Measurements from ENCODE around the gene MANSC1.
"Not testable (repeated sequence)": the region's sequence is repeated elsewhere in the genome, so short reads cannot be mapped to it uniquely, and the experiment has no call there.

Gene MANSC1

DNA sequence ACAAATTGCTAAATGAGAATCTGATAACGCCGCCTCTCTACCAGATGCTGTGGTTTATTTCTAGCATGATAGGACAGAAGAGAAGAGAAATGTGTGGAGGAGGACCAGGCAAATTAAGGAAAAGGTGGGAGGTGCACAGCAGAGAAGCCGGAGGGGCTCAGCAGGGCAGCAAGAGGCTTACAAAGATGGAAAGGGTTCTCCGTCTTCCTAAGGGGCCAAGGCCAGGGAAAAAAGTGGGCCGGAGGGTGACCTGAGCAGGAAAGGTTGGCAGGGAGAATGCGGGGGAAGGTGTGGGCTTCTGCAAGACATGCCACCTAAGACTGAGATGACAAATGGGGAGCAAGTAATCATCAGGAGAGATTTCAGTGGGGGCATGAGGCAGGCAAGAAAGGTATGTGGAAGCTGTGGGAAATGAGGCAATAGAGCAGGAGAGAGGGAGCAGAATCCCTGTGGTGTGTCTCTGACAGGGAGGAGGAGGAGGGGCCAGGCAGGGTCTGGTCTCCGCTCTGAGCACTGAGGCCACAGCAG lies 18.7 kb downstream of the MANSC1 start:
- in situ Hi-C loops (cut with MboI; ENCODE audit: low sequenced_read_pairs) = no loop called here

DNA sequence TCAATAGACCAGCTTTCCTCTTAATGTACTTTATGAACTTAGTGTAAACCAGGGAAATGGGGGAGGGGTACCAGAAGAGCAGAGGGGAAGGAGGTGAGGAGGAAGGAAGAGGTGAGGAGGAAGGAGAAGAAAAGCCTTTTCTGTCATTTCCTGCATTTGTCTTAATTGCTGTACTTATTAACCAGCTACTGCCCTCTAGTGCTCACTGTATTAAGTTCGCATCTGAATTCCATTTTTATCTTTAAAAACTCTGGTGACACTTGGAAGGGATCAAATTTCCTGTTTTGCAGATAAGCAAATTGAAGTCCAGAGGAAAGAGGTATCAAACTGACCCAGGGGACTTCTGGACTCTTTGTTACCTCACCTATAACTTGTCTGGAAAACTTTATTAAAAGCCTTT lies 22.2 kb downstream of the MANSC1 start:
- in situ Hi-C loops (cut with MboI; ENCODE audit: low sequenced_read_pairs) = no loop called here

DNA sequence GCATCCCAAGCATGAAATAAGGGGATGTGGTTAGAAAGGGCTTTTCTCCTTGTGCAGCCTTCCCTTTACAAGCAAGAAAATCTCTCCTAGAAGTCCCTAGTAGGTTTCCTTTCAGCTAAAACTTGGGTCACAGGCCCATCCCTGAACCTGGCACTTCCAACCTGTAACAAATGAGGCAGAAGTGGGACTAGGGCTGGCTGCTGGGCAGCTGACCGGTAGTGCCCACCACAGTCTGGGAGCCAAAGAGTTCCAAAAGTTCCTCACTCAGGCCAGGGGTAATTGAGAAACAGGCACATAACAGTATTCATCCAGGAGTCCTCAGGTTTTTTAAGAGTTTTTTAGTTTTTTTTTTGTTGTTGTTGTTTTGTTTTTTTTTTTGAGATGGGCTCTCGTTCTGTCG lies 23.8 kb downstream of the MANSC1 start:
- in situ Hi-C loops (cut with MboI; ENCODE audit: low sequenced_read_pairs) = no loop called here

DNA sequence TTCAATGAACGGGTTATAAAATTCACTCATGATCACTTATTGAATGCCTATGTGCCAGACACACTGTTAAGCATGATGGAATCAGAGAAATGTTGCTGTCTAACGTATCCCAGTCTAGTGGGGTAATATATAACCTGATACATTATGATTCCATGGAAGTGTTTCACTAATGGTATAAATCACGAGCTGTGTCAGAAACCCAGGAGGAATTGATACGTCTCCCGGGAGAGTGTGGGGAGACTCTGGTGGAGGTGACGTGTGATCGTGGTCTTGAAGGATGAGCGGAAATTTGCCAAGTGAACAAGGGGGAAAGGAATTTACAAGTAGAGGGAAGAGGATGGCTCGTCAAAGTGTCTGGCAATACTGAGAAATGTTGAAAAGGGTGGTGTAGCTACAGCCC lies 26.5 kb downstream of the MANSC1 start:
- in situ Hi-C loops (cut with MboI; ENCODE audit: low sequenced_read_pairs) = no loop called here

DNA sequence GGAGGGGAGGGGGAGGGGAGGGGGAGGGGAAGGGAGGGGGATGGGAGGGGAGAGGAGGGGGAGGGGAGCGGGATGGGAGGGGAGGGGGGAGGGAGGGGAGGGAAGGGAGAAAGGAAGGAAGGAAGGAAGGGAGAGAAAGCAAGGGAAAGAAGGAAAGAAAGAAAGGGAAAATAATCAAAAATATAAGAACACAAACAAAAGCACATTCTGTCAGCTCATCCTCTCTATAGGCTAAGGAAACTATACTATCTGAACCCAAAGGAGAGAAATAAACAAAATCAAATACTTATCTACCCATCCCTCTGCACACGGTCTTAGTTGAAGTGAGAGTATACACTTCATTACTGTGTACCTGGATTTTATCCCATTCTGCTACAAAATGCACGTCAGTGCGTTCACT lies 26.9 kb downstream of the MANSC1 start:
- in situ Hi-C loops (cut with MboI; ENCODE audit: low sequenced_read_pairs) = no loop called here

DNA sequence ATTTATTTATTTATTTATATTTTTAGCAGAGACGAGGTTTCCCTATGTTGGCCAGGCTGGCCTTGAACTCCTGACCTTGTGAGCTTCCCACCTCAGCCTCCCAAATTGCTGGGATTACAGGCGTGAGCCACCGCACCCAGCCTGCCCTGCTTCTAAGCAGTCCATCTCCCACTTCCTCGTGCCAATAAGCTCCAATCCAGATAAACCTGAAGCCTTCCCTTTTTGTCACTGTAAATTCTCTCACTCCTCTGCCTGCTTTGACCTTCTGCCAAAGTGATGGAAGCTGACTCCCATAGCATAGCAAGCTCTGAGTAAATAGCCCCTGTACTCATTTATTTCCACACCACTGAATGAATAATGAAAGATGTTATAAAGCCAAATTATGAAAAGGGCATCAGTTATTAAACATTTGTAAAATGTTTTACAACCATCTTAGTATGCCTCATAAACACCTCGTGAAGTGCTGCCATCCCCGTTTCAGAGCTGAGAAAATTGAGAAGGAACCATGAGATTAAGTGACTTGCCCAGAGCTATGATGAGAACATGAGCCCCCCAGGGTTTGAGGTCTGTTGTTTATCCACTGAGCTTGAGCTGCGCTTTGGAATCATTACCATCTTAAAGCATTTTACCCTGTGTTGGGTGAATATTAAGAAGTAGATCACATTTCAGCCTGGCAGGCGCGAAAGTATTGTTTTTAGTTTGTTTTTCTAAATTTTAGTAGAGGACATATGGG lies 30.4 kb downstream of the MANSC1 start:
- in situ Hi-C loops (cut with MboI; ENCODE audit: low sequenced_read_pairs) = no loop called here

DNA sequence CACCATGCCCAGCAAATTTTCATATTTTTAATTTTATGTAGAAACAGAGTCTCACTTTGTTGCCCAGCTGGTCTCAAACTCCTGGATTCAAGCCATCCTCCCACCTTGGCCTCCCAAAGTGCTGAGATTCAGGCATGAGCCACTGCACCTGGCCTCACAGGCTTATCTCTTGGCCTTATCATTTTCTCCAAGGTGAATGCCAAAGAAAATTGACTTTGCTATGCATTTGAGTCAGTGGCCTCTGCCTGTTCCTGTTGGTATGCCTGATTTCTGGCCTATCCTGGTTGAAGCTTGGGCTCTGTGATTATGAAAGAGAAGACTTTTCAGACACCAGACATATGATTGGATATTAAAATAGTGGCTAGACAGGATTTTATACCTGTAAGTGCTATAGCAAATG lies 34.2 kb downstream of the MANSC1 start:
- in situ Hi-C loops (cut with MboI; ENCODE audit: low sequenced_read_pairs) = no loop called here

DNA sequence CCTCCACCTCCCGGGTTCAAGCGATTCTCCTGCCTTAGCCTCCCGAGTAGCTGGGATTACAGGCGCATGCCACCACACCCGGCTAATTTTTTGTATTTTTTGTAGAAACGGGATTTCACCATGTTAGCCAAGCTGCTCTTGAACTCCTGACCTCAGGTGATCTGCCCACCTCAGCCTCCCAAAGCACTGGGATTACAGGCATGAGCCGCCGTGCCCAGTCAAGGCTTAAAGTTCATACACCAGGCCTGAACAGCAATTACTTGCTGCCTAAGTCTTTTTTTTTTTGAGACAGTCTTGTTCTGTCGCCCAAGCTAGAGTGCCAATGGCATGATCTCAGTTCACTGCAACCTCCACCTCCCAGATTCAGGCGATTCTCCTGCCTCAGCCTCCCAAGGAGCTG lies 39.3 kb downstream of the MANSC1 start:
- in situ Hi-C loops (cut with MboI; ENCODE audit: low sequenced_read_pairs) = not testable (repeated sequence)

DNA sequence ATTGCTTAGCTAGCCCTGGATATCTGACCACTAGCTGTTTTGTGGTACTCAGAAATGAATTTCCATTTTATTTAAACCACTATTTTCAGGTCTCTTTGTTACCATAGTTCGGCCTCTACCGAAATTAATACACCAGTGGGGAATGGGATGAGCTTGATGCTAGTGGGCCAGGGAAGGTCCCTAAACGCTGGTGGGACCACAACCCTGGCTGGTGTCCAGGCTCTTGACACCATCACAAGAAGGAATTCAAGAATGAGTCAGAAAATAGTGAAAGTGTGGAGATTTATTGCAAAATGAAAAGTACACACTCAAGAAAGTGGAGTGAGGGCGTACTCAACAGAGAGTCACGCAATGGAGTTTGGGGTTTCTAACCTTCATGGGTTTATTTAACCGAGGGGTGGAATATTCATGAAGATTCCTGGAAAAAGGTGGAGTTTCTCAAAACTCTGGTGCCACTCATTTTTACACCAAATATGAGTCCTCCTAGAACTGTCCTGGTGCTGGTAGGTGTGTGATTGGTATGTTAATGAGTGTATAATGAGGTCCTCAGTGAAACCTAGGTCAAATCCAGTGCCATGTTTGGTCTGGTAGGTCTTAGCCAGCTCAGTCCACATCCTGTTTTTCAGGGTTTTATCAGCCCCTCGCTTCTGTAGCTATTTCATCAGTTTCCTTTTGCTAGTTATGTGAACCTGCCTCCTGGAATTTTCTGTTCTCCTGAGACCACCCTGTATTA lies 44.3 kb downstream of the MANSC1 start:
- in situ Hi-C loops (cut with MboI; ENCODE audit: low sequenced_read_pairs) = no loop called here

DNA sequence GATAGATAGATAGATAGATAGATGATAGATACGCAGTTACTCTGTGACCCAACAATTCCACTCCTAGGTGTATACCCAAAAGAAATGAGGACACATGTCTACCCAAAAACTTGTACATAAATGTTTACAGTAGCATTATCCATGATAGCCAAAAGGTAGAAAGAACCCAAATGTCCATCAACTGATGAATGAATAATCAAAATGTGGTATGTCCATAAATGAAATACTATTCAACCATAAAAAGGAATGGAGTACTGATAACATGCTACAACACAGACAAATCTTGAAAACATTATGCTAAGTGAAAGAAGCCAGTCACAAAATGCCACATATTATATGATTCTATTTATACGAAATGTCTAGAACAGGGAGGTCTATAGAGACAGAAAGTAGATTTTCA lies 47.1 kb downstream of the MANSC1 start:
- in situ Hi-C loops (cut with MboI; ENCODE audit: low sequenced_read_pairs) = no loop called here

DNA sequence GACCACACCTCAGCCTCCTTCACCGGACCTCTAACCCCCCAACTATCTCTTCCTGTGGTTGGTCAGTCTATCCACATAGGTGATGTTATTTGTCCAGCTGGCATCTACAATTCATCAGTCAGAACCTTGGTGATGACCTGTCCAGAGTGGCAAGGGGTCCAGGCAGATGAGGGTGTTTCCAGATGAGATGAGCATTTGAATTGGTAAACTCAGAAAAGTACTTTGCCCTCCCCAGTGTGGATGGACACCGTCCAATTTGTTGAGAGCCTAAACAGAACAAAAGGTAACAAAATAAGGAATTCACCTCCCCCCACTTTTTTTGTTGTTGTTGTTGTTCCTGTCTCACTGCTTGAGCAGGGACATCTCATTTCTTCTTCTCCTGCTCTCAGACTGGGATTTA lies 48.9 kb downstream of the MANSC1 start:
- in situ Hi-C loops (cut with MboI; ENCODE audit: low sequenced_read_pairs) = no loop called here

DNA sequence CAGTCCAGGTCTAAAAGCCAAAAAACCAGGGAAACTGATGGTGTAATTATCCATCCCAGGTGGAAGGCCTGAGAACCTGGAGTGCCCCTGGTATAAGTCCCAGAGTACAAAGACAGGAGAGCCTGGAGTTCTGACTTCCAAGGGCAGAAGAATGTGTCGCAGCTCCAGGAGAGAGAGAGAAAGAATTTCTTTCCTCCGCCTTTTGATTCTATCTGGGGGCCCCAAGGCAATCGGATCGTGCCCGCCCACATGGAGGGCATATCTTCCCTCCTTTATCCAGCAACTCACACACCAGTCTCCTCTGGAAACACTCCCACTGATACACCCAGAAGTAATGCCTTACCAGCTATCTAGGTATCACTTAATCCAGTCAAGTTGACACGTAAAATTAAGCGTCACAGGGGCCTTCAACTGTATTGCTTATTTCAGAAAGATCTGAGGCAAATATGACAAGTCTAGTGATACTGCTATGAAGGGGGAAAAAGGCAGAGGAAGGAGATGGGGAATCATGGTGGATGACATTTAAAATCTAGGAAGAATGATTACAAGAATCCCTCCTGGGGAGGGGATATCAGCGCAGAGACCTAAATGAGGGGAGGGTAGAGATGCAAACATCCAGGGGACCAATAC lies 52.7 kb downstream of the MANSC1 start:
- in situ Hi-C loops (cut with MboI; ENCODE audit: low sequenced_read_pairs) = no loop called here

DNA sequence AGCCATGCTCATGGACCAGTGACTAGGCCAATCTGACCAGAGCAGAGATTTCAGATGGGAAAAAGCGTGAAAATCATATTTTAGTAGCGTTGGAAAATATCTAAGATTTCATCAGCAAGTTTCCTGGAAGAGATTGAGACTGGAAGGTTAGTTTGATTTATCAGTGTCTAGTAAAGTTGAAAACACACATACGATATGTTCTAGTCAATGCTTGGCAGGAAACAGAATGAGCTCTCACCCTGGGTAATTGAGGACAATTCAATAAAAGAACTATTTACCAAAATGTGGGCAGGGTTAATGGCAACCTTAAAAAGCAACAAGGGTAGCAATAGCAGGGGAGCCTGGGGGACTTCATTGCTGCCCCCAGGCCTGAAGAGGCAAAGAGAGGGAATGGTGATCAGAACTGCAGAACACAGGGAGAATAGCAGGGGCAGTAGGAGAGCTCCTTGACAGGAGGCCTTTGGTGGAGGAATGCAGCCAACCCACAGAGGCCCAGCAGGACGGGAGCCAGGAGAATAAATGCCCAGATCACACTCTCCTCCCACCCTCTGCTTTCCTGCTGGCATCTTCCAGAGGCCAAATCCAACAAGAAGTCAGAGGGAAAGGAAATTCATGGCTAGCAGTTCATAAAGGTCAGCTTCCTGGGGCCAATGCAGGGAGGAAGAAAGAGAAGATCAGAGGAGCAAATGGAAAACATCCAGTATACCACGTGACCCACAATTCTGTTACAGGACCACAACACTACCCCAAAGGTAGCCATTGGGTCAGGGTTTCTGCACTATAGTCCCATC lies 55.6 kb downstream of the MANSC1 start:
- in situ Hi-C loops (cut with MboI; ENCODE audit: low sequenced_read_pairs) = no loop called here

DNA sequence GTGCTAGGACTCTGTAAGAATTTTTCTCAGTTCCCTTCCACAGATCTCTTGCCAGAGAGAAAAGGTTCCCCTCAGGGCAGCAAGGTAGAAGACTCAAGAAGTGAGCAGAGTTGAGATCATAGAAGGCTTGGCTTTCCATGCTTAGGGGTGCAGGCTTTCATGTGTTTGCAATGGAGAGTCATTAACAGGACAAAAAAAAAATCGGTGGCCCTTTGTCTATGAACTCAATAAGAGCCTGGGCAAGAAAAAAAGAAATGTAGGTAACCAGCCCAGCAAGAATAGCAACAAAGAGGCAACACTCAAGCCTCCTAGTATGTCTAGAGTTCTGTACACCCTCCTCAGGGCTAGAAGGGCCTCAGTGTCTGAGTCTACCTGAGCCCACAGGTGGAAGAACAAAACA lies 59.8 kb downstream of the MANSC1 start:
- in situ Hi-C loops (cut with MboI; ENCODE audit: low sequenced_read_pairs) = no loop called here

DNA sequence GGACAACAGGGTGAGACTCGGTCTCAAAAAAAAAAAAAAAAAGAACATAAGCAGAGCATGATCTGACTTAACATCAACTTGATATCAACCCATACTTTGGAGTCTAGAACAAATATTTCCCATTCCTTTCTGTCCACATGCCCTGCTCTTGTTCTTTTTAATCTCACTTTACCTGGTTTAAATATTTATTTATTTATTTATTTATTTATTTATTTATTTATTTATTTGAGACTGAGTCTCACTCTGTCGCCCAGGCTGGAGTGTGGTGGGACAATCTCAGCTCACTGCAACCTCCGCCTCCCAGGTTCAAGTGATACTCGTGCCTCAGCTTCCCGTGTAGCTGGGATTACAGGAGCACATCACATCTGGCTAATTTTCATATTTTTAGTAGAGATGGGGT lies 63.6 kb downstream of the MANSC1 start:
- in situ Hi-C loops (cut with MboI; ENCODE audit: low sequenced_read_pairs) = no loop called here

DNA sequence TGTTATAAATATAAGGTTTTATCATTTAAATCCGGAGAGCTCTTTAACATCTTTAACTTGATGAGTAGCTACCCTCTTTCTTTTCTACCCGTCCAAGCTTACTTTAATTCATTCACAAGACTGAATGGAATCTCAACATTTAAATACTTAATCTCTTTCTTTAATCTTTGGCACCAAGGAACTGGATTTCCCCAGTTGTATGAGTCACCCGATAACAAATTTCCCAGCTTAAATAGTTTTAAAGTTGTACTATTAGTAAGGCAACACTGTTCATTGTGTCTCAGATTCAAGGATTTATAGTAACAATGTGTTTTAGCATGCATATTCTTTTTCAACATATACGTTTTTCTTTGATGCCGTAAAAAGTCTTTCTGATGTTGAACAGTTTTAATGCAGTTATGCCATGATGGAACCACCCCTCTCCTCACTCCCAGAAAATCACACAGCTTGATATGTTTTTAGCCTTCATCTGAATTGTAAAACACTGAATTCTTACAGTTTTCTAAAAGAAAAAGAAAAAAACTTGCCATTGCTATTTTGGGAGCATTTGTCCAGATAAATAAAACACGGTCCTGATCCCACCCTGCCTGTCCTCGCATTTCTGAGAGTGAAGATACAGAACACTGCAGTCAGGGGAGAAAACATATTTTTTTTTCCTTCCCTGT lies 67.1 kb downstream of the MANSC1 start:
- in situ Hi-C loops (cut with MboI; ENCODE audit: low sequenced_read_pairs) = no loop called here

DNA sequence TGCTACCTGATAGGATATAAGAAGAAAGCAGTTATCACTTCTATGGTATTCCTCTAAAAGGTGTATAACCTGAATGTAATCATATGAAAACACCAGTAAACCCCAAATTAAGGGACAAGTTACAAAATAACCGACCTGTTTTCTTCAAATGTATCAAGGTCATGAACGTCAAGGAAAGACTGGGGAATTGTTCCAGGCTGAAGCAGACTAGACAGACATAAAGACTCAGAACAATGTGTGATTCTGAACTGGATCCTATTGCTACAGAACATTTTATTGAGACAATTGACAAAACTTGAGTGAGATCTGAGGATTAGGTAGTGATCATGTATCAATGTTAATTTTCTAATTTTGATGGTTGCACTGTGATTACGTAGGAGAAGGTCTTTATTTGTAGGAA lies 67.8 kb downstream of the MANSC1 start:
- in situ Hi-C loops (cut with MboI; ENCODE audit: low sequenced_read_pairs) = no loop called here

DNA sequence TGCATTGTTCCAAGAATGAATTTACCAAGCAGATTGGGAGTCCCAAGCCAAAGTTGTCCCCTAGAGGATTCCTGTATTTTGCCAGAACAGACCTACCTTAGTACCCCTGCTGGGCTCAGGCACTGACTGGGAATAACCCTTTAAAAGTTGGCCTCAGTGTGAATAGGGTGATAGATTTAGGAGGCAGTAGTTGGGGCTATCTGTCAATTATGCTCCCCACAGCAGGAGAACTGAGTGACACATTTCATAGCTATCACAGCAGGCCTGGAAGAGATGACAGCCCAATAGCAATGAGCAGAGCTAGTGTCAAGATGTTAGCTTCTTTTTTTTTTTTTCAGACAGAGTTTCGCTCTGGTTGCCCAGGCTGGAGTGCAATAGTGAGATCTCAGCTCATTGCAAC lies 68.9 kb downstream of the MANSC1 start:
- in situ Hi-C loops (cut with MboI; ENCODE audit: low sequenced_read_pairs) = no loop called here

DNA sequence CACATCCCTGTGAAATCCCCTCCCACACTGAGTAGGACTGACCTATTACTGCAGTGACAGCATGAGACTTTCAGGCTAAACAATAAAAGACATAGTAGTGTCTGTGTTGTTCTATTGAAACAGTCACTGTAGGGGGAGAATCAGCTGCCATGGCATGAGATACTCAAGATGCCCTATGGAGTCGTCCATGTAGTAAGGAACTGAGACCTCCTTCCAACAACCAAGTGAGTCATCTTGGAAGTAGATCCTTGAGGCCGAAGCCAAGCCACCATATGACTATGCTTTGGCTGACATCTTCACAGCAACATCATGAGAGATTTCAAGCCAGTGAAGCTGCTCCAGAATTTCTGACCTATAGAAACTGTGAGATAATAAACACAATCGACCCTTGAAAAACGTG lies 71.1 kb downstream of the MANSC1 start:
- in situ Hi-C loops (cut with MboI; ENCODE audit: low sequenced_read_pairs) = no loop called here
